GM21381 (cell line): Measurements from ENCODE around the gene AFAP1.

ENCODE experiments used
- ATAC-seq: cut with Tn5 transposase; IDR thresholded peaks from one replicate; pipeline ENCODE4 v1.9.1; 2021; ENCODE audit warnings: mild to moderate bottlenecking, moderate library complexity; ENCODE audit not compliant: unreplicated experiment

The AFAP1 gene

GRCh38 chr4:7823416-7823824 lies 116.2 kb downstream of the AFAP1 start:
- no peak for ATAC-seq

- no peak for ATAC-seq
These were observed 116.8 kb downstream of the AFAP1 start for GRCh38 chr4:7822877-7823276.

- ATAC-seq = no peak
These were observed 117.5 kb downstream of the AFAP1 start for GRCh38 chr4:7822137-7822505.

- no peak for ATAC-seq
These were observed 118.2 kb downstream of the AFAP1 start for GRCh38 chr4:7821245-7822136.

GRCh38 chr4:7820031-7820818 lies 119.4 kb downstream of the AFAP1 start:
- ATAC-seq = no peak

GRCh38 chr4:7819446-7819845 lies 120.2 kb downstream of the AFAP1 start:
- no peak for ATAC-seq

- ATAC-seq = no peak
These were observed 121.2 kb downstream of the AFAP1 start for GRCh38 chr4:7818399-7818911.

- no peak for ATAC-seq
These were observed 121.7 kb downstream of the AFAP1 start for GRCh38 chr4:7817877-7818398.

GRCh38 chr4:7816771-7817170 lies 122.9 kb downstream of the AFAP1 start:
- ATAC-seq = no peak

GRCh38 chr4:7815981-7816380 lies 123.7 kb downstream of the AFAP1 start:
- ATAC-seq = no peak

GRCh38 chr4:7815562-7815961 lies 124.1 kb downstream of the AFAP1 start:
- no peak for ATAC-seq

- no peak for ATAC-seq
These were observed 125.2 kb downstream of the AFAP1 start for GRCh38 chr4:7814451-7814850.

GRCh38 chr4:7813674-7814073 lies 126.0 kb downstream of the AFAP1 start:
- no peak for ATAC-seq

- no peak for ATAC-seq
These were observed 126.7 kb downstream of the AFAP1 start for GRCh38 chr4:7812921-7813320.

- no peak for ATAC-seq
These were observed 127.3 kb downstream of the AFAP1 start for GRCh38 chr4:7812231-7812857.

GRCh38 chr4:7811536-7812191 lies 128.0 kb downstream of the AFAP1 start:
- no peak for ATAC-seq

GRCh38 chr4:7810783-7811535 lies 128.7 kb downstream of the AFAP1 start:
- no peak for ATAC-seq

- ATAC-seq = no peak
These were observed 130.9 kb downstream of the AFAP1 start for GRCh38 chr4:7808752-7809151.

GRCh38 chr4:7808181-7808580 lies 131.5 kb downstream of the AFAP1 start:
- ATAC-seq = no peak

GRCh38 chr4:7807351-7807921 lies 132.2 kb downstream of the AFAP1 start:
- no peak for ATAC-seq
